Left ventricle myocardium inferior (tissue), 1 donor: ENCODE measurements around the gene TCF7L2. TPM values are rescaled to one million over a fixed set of nuclear protein-coding genes. Genes with fewer than 3 reads are reported as not detected.

Experiments
- DNase-seq: peaks from one replicate; pipeline ENCODE4 v3.0.0-alpha.2; 2020
- H3K27ac ChIP-seq: fragments of 200-600 bp; replicated peaks from 2 replicates; pipeline ENCODE4 v1.8.0; 2021
- H3K27me3 ChIP-seq: fragments of 200-600 bp; 2 replicates; pipeline ENCODE4 v1.8.0; 2021; ENCODE audit warnings: low read depth
- H3K36me3 ChIP-seq: fragments of 200-600 bp; 2 replicates; pipeline ENCODE4 v1.8.0; 2021
- H3K4me1 ChIP-seq: fragments of 200-600 bp; 2 replicates; pipeline ENCODE4 v1.8.0; 2021
- H3K4me3 ChIP-seq: fragments of 200-600 bp; 2 replicates; pipeline ENCODE4 v1.8.0; 2021; ENCODE audit warnings: mild to moderate bottlenecking, moderate library complexity
- H3K9me3 ChIP-seq: fragments of 200-600 bp; replicated peaks from 2 replicates; pipeline ENCODE4 v1.8.0; 2021
- intact Hi-C: fragments of 100-400 bp; cut with micrococcal nuclease; formaldehyde crosslinking; loops from one replicate; pipeline ENCODE4 v1.11.0; 2022
- total RNA-seq: library from RNA; stranded (reverse); fragmentation: NEBNext Ultra II Directional; extraction: Animal tissue kit (Norgen Biotek cat#: 25700); gene quantifications from one replicate; pipeline ENCODE4 v1.2.1, GENCODE V29; 2021
- TF ChIP-seq, protein P1 (sequence below): fragments of 200-600 bp; IDR thresholded peaks from 2 replicates; pipeline ENCODE4 v1.8.0; 2021; ENCODE audit warnings: antibody characterized with exemption, mild to moderate bottlenecking, borderline replicate concordance
- donor health status: DM: no; HTN: yes; CAD: no; lungs with severe emphysema.

The TCF7L2 gene
- total RNA-seq, 1 donor from 2014 or later = 8.9 TPM

GRCh38 chr10:113132591-113133121 lies 182.6 kb downstream of the TCF7L2 start:
- Histone ChIP-seq H3K4me1 (peaks cover 20% of the 10 kb centered on the region), H3K4me3 (no peak overlapping the region)
- intact Hi-C loops = no loop called here

DNA sequence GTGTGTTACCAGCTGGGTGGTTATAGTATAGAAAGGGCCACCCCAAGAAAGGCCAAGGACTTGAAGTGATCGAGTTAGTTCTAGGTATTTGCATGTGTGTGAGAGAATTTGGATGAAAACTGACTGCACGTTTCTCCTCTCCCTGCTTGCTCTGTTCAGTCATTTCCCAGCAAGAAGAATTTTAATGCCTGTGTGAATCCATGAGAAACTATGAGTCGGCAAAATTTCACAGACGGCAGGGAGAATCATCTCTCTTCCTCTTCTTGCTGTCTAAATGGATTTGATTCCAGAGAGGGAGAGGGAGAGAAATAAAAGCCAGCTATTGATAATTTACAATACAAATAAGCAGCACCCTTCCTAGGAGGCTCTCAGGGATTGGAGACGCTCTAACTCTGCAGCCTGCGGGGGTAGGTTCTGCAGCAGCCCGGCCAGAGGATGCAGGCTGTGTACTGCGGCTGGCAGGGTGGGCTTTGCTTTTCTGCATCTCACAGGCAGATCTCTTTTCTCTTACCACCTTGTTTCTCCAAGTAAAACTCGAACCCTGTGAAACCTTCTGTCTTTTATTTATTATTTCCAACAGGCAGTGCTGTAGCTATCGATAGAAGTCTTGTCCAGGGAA lies 183.6 kb downstream of the TCF7L2 start:
- TF ChIP-seq, protein P1, sequence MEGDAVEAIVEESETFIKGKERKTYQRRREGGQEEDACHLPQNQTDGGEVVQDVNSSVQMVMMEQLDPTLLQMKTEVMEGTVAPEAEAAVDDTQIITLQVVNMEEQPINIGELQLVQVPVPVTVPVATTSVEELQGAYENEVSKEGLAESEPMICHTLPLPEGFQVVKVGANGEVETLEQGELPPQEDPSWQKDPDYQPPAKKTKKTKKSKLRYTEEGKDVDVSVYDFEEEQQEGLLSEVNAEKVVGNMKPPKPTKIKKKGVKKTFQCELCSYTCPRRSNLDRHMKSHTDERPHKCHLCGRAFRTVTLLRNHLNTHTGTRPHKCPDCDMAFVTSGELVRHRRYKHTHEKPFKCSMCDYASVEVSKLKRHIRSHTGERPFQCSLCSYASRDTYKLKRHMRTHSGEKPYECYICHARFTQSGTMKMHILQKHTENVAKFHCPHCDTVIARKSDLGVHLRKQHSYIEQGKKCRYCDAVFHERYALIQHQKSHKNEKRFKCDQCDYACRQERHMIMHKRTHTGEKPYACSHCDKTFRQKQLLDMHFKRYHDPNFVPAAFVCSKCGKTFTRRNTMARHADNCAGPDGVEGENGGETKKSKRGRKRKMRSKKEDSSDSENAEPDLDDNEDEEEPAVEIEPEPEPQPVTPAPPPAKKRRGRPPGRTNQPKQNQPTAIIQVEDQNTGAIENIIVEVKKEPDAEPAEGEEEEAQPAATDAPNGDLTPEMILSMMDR = no peak
- H3K27ac ChIP-seq = peak overlapping the region; percentile 66
- intact Hi-C loops = no loop called here

More at GRCh38 chr10:113132591-113133121, 182.6 kb downstream of the TCF7L2 start:
- Histone ChIP-seq H3K27ac (peak overlapping the region; percentile 66), H3K36me3 (no peaks in the 10 kb centered on the region), H3K27me3 (no peaks in the 10 kb centered on the region), H3K9me3 (no peaks in the 10 kb centered on the region)
- TF ChIP-seq, protein P1 = no peak
- DNase-seq = no peak

DNA sequence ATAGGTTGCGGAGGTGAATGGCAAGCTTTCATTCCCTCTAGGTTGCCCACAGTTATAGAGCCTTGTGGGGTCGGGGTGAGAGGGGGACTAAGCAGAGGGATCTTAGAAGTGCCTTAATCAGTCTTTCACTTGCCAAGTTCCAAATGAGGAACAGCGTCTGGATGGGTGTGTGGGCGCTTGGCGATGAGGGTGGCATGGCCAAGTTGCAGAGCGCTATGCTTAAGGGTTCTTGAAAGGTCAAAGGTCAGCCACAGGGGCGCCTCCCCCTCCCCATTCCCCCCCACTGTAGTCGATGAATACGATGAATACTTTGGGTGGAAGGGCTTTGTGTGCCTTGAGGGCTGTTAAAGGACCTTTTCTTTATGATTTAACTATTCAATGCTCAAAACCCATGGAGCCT lies 185.0 kb downstream of the TCF7L2 start:
- H3K4me3 ChIP-seq = no peak overlapping the region
- no peaks in the 10 kb centered on the region for H3K36me3 ChIP-seq
- intact Hi-C loops = no loop called here
- H3K27me3 ChIP-seq = no peaks in the 10 kb centered on the region
- no peaks in the 10 kb centered on the region for H3K9me3 ChIP-seq
- H3K4me1 ChIP-seq = peaks cover 30% of the 10 kb centered on the region
- TF ChIP-seq, protein P1 = no peak
- no peak overlapping the region for H3K27ac ChIP-seq
- no peak for DNase-seq

More for the DNA sequence above, 183.6 kb downstream of the TCF7L2 start:
- Histone ChIP-seq H3K36me3 (no peaks in the 10 kb centered on the region), H3K4me1 (peaks cover 24% of the 10 kb centered on the region), H3K4me3 (no peak overlapping the region), H3K27me3 (no peaks in the 10 kb centered on the region), H3K9me3 (no peaks in the 10 kb centered on the region)
- no peak for DNase-seq

GRCh38 chr10:113137941-113138685 lies 188.1 kb downstream of the TCF7L2 start:
- H3K27me3 ChIP-seq = no peaks in the 10 kb centered on the region
- TF ChIP-seq, protein P1 = no peak
- H3K9me3 ChIP-seq = no peaks in the 10 kb centered on the region
- H3K36me3 ChIP-seq = peaks cover 23% of the 10 kb centered on the region
- H3K27ac ChIP-seq = no peak overlapping the region
- no peak overlapping the region for H3K4me3 ChIP-seq
- intact Hi-C loops = no loop called here
- no peak for DNase-seq
- peaks cover 23% of the 10 kb centered on the region for H3K4me1 ChIP-seq

GRCh38 chr10:113138937-113139585 lies 189.0 kb downstream of the TCF7L2 start:
- no peak overlapping the region for H3K4me3 ChIP-seq
- H3K27ac ChIP-seq = no peak overlapping the region
- DNase-seq = no peak
- H3K27me3 ChIP-seq = no peaks in the 10 kb centered on the region
- intact Hi-C loops = no loop called here
- TF ChIP-seq, protein P1 = no peak
- no peaks in the 10 kb centered on the region for H3K9me3 ChIP-seq
- peaks cover 17% of the 10 kb centered on the region for H3K4me1 ChIP-seq
- H3K36me3 ChIP-seq = peaks cover 30% of the 10 kb centered on the region
